Left ventricle myocardium inferior (tissue), 1 donor: ENCODE data around the gene OXSM. TPM values are rescaled to one million over a fixed set of nuclear protein-coding genes. Genes with fewer than 3 reads are reported as not detected.

Experiments
- DNase-seq: peaks from one replicate; pipeline ENCODE4 v3.0.0-alpha.2; 2020
- H3K27ac ChIP-seq: fragments of 200-600 bp; replicated peaks from 2 replicates; pipeline ENCODE4 v1.8.0; 2021
- H3K27me3 ChIP-seq: fragments of 200-600 bp; 2 replicates; pipeline ENCODE4 v1.8.0; 2021; ENCODE audit warnings: low read depth
- H3K36me3 ChIP-seq: fragments of 200-600 bp; 2 replicates; pipeline ENCODE4 v1.8.0; 2021
- H3K4me1 ChIP-seq: fragments of 200-600 bp; 2 replicates; pipeline ENCODE4 v1.8.0; 2021
- H3K4me3 ChIP-seq: fragments of 200-600 bp; 2 replicates; pipeline ENCODE4 v1.8.0; 2021; ENCODE audit warnings: mild to moderate bottlenecking, moderate library complexity
- H3K9me3 ChIP-seq: fragments of 200-600 bp; replicated peaks from 2 replicates; pipeline ENCODE4 v1.8.0; 2021
- intact Hi-C: fragments of 100-400 bp; cut with micrococcal nuclease; formaldehyde crosslinking; loops from one replicate; pipeline ENCODE4 v1.11.0; 2022
- total RNA-seq: library from RNA; stranded (reverse); fragmentation: NEBNext Ultra II Directional; extraction: Animal tissue kit (Norgen Biotek cat#: 25700); gene quantifications from one replicate; pipeline ENCODE4 v1.2.1, GENCODE V29; 2021
- TF ChIP-seq, protein P1 (sequence below): fragments of 200-600 bp; IDR thresholded peaks from 2 replicates; pipeline ENCODE4 v1.8.0; 2021; ENCODE audit warnings: antibody characterized with exemption, mild to moderate bottlenecking, borderline replicate concordance
- donor health status: DM: no; HTN: yes; CAD: no; lungs with severe emphysema.

OXSM gene
- total RNA-seq, 1 donor from 2014 or later = 15.6 TPM

DNA sequence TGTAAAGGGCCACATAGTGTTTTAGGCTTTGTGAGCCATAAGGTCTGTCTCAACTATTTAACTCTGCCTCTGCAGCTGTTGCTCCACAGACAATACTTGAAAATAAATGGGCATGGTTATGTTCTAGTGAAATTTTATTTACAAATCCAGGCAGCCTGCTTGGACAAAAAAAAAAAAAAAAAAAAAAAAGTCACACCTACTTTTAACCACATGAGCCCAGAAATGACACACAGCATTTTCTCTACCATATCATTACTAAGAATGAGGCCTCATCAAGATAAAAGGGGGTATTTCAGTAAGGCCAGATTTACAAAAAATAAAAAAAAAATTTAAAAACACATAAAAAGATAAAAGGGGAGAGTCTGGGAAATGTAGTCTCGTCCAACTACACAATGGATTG is 4.9 kb upstream of the OXSM start:
- TF ChIP-seq, protein P1, sequence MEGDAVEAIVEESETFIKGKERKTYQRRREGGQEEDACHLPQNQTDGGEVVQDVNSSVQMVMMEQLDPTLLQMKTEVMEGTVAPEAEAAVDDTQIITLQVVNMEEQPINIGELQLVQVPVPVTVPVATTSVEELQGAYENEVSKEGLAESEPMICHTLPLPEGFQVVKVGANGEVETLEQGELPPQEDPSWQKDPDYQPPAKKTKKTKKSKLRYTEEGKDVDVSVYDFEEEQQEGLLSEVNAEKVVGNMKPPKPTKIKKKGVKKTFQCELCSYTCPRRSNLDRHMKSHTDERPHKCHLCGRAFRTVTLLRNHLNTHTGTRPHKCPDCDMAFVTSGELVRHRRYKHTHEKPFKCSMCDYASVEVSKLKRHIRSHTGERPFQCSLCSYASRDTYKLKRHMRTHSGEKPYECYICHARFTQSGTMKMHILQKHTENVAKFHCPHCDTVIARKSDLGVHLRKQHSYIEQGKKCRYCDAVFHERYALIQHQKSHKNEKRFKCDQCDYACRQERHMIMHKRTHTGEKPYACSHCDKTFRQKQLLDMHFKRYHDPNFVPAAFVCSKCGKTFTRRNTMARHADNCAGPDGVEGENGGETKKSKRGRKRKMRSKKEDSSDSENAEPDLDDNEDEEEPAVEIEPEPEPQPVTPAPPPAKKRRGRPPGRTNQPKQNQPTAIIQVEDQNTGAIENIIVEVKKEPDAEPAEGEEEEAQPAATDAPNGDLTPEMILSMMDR = no peak
- no peak overlapping the region for H3K4me3 ChIP-seq
- peaks cover 43% of the 10 kb centered on the region for H3K4me1 ChIP-seq
- intact Hi-C loops = no loop called here
- DNase-seq = no peak
- no peak overlapping the region for H3K27ac ChIP-seq
- no peaks in the 10 kb centered on the region for H3K9me3 ChIP-seq
- H3K27me3 ChIP-seq = no peaks in the 10 kb centered on the region
- H3K36me3 ChIP-seq = no peaks in the 10 kb centered on the region

DNA sequence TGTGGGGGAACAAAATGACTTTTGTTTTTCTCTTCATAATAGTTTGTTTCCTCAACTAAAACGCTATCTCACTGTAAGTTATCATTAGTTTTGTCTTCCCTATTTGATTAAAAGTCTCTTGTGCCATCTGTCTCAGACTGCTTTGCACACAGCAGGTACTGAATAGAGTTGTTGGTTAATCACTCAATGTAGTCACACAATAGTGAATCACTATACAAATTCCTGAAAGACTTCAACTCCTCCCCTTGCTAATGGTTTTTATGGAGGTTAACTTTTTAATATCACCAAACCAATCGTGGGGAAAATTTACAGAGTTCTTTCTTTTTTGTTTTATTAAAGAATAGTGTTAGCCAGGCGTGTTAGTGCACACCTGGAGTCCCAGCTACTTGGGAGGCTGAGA is 4.1 kb upstream of the OXSM start:
- Histone ChIP-seq H3K27me3 (no peaks in the 10 kb centered on the region), H3K4me1 (peaks cover 47% of the 10 kb centered on the region), H3K9me3 (no peaks in the 10 kb centered on the region), H3K36me3 (no peaks in the 10 kb centered on the region), H3K4me3 (no peak overlapping the region), H3K27ac (no peak overlapping the region)
- intact Hi-C loops = no loop called here
- TF ChIP-seq, protein P1 = no peak
- DNase-seq = no peak

DNA sequence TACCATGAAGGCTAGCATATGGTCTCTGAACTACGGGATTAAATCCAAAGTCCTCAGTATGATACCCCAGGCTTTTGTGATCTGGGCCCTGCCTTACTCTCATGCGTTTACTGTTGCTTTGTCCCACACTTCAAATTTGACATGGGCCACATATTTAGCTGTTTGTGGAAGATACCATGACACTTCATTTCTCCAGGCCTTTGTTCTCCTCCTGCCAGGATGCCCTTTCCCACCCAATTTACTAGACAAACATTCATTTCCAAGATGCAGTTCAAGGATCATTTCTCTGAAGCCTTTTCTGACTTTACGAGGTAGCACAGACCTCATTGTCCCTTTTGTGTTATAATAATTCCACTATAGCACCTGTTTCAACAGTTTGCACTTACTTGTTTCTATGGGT is 2.2 kb upstream of the OXSM start:
- no peaks in the 10 kb centered on the region for H3K27me3 ChIP-seq
- intact Hi-C loops = no loop called here
- peak overlapping the region; percentile 70 for H3K4me3 ChIP-seq
- peaks cover 46% of the 10 kb centered on the region for H3K4me1 ChIP-seq
- TF ChIP-seq, protein P1 = no peak
- no peak overlapping the region for H3K27ac ChIP-seq
- DNase-seq = no peak
- no peaks in the 10 kb centered on the region for H3K36me3 ChIP-seq
- H3K9me3 ChIP-seq = no peaks in the 10 kb centered on the region

DNA sequence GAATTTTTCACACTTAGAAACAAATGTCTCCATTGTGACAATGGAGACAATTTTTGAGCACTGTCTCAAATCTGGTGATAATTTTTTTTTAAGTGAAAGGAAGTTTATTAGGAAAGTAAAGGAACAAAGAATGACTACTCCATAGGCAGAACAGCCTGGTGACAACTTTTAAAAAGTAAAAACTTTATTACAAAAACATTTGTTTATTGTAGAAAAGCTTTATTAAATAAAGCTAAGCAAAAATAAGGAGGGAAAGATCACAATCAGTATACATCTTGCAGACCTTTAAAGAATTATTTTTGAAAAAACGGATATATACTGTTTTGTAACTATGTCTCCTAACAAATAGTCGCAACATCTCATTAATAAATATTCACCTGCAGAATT is 688 bp upstream of the OXSM start:
- H3K4me1 ChIP-seq = peaks cover 34% of the 10 kb centered on the region
- TF ChIP-seq, protein P1 = no peak
- H3K27ac ChIP-seq = peak overlapping the region; percentile 86
- peaks cover 6% of the 10 kb centered on the region for H3K36me3 ChIP-seq
- H3K9me3 ChIP-seq = no peaks in the 10 kb centered on the region
- H3K27me3 ChIP-seq = no peaks in the 10 kb centered on the region
- H3K4me3 ChIP-seq = peak overlapping the region; percentile 70
- no peak for DNase-seq
- intact Hi-C loops = no loop called here

DNA sequence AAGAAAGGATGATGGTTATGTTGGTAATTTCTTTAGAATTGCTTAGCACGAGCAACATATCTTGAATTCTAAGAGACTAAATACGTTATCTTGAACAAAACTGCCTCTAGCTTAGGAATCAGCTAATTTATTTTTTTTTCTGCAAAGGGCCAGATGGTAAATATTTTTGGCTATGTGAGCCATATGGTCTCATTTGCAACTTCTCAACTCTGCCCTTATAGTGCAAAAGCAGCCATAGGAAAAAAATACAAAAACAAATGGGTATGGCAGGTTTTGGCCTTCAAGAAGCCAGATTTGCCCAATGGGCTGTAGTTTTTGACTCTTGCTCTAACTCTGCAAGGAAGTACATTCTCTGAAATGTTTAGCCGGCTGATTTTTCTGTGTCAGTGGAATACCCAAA is 11.9 kb downstream of the OXSM start:
- no peaks in the 10 kb centered on the region for H3K9me3 ChIP-seq
- TF ChIP-seq, protein P1 = no peak
- intact Hi-C loops = no loop called here
- no peak overlapping the region for H3K27ac ChIP-seq
- no peak overlapping the region for H3K4me3 ChIP-seq
- H3K4me1 ChIP-seq = no peaks in the 10 kb centered on the region
- no peaks in the 10 kb centered on the region for H3K36me3 ChIP-seq
- peaks cover 12% of the 10 kb centered on the region for H3K27me3 ChIP-seq
- DNase-seq = no peak

DNA sequence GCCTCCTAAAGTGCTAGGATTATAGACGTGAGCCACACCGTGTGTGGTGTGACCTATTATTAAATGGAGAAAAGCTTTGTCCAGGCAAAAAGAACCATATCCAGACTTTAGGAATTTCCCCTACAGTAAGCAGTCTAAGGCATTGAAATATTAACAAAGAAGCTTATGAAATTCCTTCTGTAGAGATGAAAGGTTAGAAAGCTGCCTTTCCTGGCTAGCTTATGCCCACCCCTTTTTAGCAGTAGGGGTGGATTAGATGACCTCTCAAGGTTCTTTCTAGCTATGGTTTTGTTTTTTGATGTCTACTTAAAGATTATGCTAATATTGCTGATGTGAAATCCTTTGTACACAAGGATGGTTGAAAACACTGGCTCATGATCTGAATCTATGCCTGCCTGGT is 13.9 kb downstream of the OXSM start:
- Histone ChIP-seq H3K27ac (no peak overlapping the region), H3K36me3 (no peaks in the 10 kb centered on the region), H3K9me3 (no peaks in the 10 kb centered on the region), H3K4me1 (no peaks in the 10 kb centered on the region), H3K4me3 (no peak overlapping the region), H3K27me3 (peaks cover 30% of the 10 kb centered on the region)
- intact Hi-C loops = no loop called here
- TF ChIP-seq, protein P1 = no peak
- no peak for DNase-seq
